Fibroblast of skin of abdomen (primary cell): ENCODE data around the gene UBTD1. TPM values are rescaled to one million over a fixed set of nuclear protein-coding genes. Genes with fewer than 3 reads are reported as not detected.
A peak's percentile ranks its signal among the peaks of the same experiment; 100 is the strongest.
"Not testable (repeated sequence)": the region's sequence is repeated elsewhere in the genome, so short reads cannot be mapped to it uniquely, and the experiment has no call there.

Experiments used
- DNase-seq: peaks from one replicate; pipeline ENCODE4 v3.0.0-alpha.2; 2013
- polyA plus RNA-seq, 2 experiments: library from polyadenylated mRNA; unstranded; fragments of 120-200 nt; gene quantifications; one replicate each; pipeline ENCODE4 v1.2.1, GENCODE V29; 2013; ENCODE audit not compliant: insufficient read length in 2 of 2

UBTD1 gene, protein sequence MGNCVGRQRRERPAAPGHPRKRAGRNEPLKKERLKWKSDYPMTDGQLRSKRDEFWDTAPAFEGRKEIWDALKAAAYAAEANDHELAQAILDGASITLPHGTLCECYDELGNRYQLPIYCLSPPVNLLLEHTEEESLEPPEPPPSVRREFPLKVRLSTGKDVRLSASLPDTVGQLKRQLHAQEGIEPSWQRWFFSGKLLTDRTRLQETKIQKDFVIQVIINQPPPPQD
- 21.8 TPM for polyA plus RNA-seq (2013, experiment 1 of 2; ENCODE audit: insufficient read length)
- polyA plus RNA-seq (2013, experiment 2 of 2; ENCODE audit: insufficient read length): 24.8 TPM

DNA sequence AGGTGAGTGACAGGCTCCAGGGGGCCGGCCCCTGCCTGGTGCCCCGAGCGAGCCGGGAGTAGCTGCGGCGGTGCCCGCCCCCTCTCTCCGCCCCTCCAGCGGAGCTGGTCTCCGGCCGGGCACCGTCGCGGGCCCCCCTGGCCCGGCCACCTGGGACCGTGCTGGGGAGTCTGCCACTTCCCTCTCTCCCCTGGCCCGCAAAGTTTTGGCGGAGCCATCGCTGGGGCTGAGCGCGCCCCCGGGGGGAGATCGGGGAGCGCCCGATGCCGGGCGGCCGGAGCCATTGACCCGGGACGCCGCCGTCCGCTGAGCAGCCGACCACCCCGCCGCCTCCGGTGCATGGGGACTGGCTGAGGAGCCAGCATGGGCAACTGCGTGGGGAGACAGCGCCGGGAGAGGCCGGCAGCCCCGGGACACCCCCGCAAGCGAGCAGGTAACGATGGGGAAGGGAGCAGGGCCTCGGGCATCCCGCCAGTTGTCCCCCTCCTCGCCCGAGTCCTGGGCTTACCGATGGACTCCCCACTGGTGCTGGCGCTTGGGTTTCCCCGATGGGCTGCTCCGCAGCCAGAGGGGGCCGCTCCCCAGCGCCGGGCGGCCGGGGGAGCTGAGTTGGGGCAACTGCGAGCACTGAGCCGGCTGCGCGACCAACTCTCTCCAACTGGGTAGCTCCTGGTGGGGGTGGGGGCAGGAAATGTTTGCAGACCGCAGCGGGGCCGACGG is at the start of gene UBTD1:
UBTD1 (plus strand) TSS at position 84 of the 720 bp plus-strand sequence; CDS start at position 364, 280 bp downstream.
- DNase-seq: peak; percentile 56

- DNase-seq: no peak
These were observed 47.9 kb upstream of the UBTD1 start for GRCh38 chr10:97450828-97451227.

DNA sequence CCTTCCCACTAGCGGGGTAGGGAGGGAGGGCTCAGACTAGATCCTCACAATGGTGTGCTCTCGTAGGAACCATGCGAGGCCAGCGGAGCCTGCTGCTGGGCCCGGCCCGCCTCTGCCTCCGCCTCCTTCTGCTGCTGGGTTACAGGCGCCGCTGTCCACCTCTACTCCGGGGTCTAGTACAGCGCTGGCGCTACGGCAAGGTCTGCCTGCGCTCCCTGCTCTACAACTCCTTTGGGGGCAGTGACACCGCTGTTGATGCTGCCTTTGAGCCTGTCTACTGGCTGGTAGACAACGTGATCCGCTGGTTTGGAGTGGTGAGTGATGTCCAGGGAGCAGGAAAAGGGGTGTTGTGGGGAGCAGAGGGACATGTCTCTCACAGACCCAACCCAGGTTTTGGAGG is 47.1 kb upstream of the UBTD1 start:
- DNase-seq: no peak

DNA sequence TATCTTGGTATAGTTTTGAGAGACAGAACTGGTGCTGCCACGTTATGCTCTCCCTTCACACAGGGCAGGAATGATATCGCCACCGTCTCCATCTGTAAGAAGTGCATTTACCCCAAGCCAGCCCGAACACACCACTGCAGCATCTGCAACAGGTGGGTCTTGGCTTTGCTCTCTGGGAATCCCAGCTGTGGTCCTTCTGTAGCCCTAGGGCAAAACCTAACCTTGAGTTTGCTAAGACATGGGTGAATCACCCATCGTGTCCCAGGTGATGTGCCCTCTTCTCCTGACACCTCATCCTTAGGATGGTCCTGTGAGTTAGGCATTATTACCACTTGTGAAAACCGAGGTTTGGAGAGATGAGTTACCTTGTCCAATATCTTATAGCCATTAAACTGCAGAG is 46.4 kb upstream of the UBTD1 start:
- DNase-seq: no peak

DNA sequence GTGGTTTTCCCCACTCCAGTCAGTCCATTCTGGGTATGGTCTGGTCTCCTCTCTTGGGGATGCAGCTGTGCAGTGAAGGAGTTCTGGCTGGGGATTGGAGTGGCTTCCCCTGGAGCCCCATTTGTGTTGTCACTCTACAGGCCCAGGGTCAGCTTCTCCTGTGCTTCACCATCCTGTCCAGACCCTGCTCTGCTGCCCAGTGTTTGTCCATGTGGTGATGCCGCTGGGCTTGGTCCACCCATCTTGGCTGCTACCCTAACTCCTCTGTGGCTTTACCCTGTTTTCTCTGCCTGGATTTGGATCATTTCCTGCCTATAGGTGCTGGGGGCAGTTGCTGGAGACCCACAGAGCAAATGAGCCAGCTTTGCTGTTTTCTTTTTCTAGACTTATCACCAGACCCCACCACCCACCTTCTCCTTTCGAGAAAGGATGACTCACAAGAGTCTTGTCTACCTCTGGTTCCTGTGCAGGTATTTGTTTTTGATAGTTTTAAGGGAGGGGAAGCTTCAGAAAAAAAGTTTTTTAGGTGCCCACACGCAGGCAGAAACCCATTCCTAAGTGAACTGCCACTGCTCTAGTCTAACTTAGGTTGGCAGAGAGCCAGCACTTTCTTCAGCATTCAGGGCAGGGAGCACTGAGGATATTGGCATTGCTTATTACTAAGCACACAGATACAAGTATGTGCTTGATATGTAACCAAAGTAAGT is 44.2 kb upstream of the UBTD1 start:
- no peak for DNase-seq

- DNase-seq: no peak
These were observed 42.6 kb upstream of the UBTD1 start for GRCh38 chr10:97456034-97456685.

- DNase-seq: no peak
These were observed 42.0 kb upstream of the UBTD1 start for GRCh38 chr10:97456686-97457065.

DNA sequence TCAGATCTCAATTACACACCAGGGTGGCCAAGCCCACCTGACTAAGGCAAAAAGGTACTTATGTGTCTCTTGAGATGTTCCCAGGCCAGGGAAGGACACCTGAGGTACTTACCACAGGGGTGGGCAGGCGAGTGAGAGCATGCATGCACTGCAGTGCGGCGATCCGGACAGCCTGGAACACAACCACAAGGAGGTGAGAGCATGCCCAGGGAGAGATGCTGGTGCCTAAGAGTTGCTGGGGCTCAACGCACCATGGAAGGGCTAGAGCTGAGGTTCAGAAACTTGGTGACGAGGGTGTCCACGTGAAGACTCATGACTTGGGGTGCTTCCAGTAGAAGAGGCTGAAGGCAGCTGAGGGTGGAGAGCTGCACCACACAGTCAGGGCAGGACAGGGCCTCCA is 39.6 kb upstream of the UBTD1 start:
- no peak for DNase-seq

- no peak for DNase-seq
These were observed 38.8 kb upstream of the UBTD1 start for GRCh38 chr10:97459933-97460332.

DNA sequence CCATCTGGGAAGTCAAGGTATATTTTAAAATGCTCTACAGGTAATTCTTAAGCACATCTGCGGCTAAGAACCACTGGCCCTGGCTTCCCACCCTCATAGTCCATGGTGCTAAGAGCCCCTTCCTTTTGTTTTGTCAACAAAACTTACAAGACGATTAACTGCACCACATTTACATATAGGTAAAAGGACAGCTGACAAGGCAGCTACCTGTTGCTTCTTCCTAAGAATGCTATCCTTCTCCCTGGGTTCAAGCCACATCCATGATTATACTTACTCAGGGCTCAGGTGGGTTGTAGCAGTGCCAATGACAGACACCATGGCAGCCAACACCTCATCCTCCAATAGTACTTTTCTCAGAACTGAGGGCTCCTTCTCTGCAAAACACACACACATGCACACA is 36.4 kb upstream of the UBTD1 start:
- no peak for DNase-seq

- DNase-seq: peak; percentile 81
These were observed 35.2 kb upstream of the UBTD1 start for GRCh38 chr10:97463363-97464132.

GRCh38 chr10:97464226-97464625 is 34.5 kb upstream of the UBTD1 start:
- no peak for DNase-seq

GRCh38 chr10:97465982-97466381 is 32.7 kb upstream of the UBTD1 start:
- no peak for DNase-seq

- peak; percentile 16 for DNase-seq
These were observed 32.0 kb upstream of the UBTD1 start for GRCh38 chr10:97466755-97467154.

- DNase-seq: no peak
These were observed 30.6 kb upstream of the UBTD1 start for GRCh38 chr10:97468162-97468561.

GRCh38 chr10:97468781-97469180 is 29.9 kb upstream of the UBTD1 start:
- DNase-seq: not testable (repeated sequence)

GRCh38 chr10:97474918-97475317 is 23.8 kb upstream of the UBTD1 start:
- DNase-seq: no peak

DNA sequence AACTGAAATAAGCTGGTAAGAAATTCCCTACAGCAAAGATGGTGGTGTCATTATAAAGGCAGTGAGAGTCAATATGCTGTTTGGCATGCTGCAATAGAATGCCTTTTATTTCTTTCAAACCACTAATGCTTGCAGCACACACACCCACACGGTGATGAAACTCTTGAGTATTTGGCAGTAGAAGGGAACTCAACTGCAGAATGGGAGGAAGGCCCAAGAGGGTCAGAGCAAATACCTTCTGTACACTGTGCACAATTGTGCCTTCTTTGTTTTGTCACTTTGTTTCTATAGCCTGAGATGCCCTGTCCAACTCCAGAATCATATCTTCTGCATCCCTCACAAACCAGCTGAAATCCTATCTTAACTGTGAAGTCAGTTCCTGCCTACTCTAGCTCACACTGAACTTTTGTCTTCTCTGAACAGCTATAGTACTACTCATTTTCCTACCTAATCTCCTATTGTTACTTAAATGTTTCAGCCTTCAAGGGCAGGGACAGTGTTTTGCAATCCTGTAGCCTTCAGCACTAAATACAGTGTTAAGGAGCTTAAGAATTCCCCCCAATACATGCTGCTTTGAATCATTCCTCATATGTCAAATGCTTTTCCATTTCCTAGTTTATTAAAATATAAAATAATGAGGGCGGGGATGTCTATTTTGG is 22.7 kb upstream of the UBTD1 start:
- DNase-seq: peak; percentile 30

- not testable (repeated sequence) for DNase-seq
These were observed 19.3 kb upstream of the UBTD1 start for GRCh38 chr10:97479410-97479809.

GRCh38 chr10:97479939-97480338 is 18.8 kb upstream of the UBTD1 start:
- DNase-seq: no peak

DNA sequence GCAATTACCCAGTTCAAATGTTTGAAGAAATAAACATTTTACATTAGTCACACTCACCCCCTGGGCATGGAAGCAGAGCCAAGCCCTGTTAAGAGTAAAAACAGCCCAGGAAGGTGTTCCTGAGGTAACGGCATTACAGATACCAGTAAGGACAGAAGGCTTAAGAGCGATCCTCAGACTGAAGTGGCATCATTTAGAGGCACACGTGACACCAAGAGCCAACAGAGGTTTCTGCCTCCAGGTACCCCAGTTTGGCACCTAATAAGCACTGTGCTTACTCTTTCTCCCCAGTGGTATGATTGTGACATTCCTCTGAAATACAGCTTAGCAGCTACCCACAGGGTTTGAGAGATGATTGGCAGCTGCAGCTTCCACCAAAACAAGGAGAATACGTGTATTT is 17.7 kb upstream of the UBTD1 start:
- DNase-seq: no peak

DNA sequence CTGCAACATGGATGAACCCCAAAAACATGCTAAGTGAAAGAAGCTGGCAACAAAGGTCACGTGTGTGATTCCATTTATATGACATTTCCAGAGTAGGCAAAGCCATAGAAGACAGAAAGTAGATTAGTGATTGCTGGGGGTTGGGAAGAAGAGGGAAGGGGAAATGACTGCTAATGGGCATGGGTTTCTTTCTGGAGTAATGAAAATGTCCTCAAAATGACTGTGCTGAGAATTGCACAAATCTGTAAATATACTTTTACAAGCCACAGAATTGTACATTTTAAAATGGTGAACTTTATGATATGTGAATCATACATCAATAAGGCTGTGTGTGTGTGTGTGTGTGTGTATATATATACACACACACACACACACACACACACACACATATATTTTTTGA is 16.3 kb upstream of the UBTD1 start:
- no peak for DNase-seq
